HEK293 (cell line): ENCODE results near the gene PDXK.

ENCODE experiments used
- MYNN ChIP-seq: fragments of 450-650 bp; formaldehyde crosslinking; IDR thresholded peaks from 2 replicates; pipeline ENCODE4 v1.5.1; 2016; ENCODE audit warnings: missing biosample characterization, missing genetic modification characterization, borderline replicate concordance
- PATZ1 ChIP-seq: fragments of 450-650 bp; formaldehyde crosslinking; IDR thresholded peaks from 2 replicates; pipeline ENCODE4 v1.5.1; 2016; ENCODE audit warnings: missing biosample characterization, missing genetic modification characterization
- PBX3 ChIP-seq: sonication (generic); formaldehyde crosslinking; IDR thresholded peaks from 2 replicates; pipeline ENCODE4 v1.8.1; 2022; ENCODE audit warnings: mild to moderate bottlenecking, moderate library complexity, missing genetic modification reagents
- TSHZ1 ChIP-seq: fragments of 450-650 bp; formaldehyde crosslinking; IDR thresholded peaks from 2 replicates; pipeline ENCODE4 v1.5.1; 2016; ENCODE audit warnings: missing biosample characterization, missing genetic modification characterization, borderline replicate concordance
- ZBTB21 ChIP-seq: fragments of 450-650 bp; formaldehyde crosslinking; IDR thresholded peaks from 2 replicates; pipeline ENCODE4 v1.5.1; 2017; ENCODE audit warnings: missing biosample characterization, missing genetic modification characterization
- ZFP3 ChIP-seq: fragments of 450-650 bp; formaldehyde crosslinking; IDR thresholded peaks from 2 replicates; pipeline ENCODE4 v1.5.1; 2016; ENCODE audit warnings: low read depth, missing biosample characterization, missing genetic modification characterization
- ZNF132 ChIP-seq: fragments of 450-650 bp; formaldehyde crosslinking; IDR thresholded peaks from 2 replicates; pipeline ENCODE4 v1.5.1; 2017; ENCODE audit warnings: missing biosample characterization, missing genetic modification characterization, borderline replicate concordance
- ZNF174 ChIP-seq: fragments of 450-650 bp; formaldehyde crosslinking; IDR thresholded peaks from 2 replicates; pipeline ENCODE4 v1.5.0; 2017; ENCODE audit warnings: missing biosample characterization, mild to moderate bottlenecking, missing genetic modification characterization
- ZNF513 ChIP-seq: fragments of 450-650 bp; IDR thresholded peaks from 2 replicates; pipeline ENCODE4 v1.5.1; 2018; ENCODE audit warnings: missing biosample characterization, missing genetic modification characterization
- ZNF621 ChIP-seq: fragments of 450-650 bp; formaldehyde crosslinking; IDR thresholded peaks from 2 replicates; pipeline ENCODE4 v1.5.1; 2017; ENCODE audit warnings: missing biosample characterization, missing genetic modification characterization
- ZNF747 ChIP-seq: fragments of 450-650 bp; formaldehyde crosslinking; IDR thresholded peaks from 2 replicates; pipeline ENCODE4 v1.5.1; 2016; ENCODE audit warnings: missing biosample characterization, missing genetic modification characterization
- TF ChIP-seq, protein P1 (sequence below): fragments of 450-650 bp; formaldehyde crosslinking; IDR thresholded peaks from 2 replicates; pipeline ENCODE4 v1.5.1; 2016; ENCODE audit warnings: missing biosample characterization, missing genetic modification characterization
- TF ChIP-seq, protein P2 (sequence below): fragments of 450-650 bp; formaldehyde crosslinking; IDR thresholded peaks from 2 replicates; pipeline ENCODE4 v1.5.1; 2016; ENCODE audit warnings: missing biosample characterization, missing genetic modification characterization

DNA sequence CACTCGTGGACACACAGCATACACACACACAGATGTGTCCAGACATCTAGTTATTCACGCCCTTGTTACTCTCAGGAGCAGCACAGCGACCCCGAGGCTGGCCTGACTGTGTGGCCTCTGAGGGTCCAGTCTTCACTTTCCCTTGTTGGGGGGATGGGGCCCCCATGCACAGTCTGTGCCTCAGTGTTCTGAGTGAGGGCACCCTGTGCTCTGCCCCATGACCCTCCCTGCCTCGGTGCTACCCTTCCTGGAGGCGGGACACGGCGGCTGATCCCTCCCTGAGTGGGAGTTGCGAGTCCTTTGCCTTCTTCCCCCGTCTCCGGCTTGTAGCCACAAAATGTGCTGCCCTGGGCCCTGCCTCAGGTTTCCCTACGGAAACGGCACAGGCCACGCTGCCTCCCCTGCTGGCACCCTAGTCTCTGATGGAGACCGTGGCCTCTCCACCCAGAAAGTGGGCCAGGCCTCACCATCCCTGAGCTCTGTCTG, 48.6 kb downstream of the PDXK start:
- TF ChIP-seq, protein P1, sequence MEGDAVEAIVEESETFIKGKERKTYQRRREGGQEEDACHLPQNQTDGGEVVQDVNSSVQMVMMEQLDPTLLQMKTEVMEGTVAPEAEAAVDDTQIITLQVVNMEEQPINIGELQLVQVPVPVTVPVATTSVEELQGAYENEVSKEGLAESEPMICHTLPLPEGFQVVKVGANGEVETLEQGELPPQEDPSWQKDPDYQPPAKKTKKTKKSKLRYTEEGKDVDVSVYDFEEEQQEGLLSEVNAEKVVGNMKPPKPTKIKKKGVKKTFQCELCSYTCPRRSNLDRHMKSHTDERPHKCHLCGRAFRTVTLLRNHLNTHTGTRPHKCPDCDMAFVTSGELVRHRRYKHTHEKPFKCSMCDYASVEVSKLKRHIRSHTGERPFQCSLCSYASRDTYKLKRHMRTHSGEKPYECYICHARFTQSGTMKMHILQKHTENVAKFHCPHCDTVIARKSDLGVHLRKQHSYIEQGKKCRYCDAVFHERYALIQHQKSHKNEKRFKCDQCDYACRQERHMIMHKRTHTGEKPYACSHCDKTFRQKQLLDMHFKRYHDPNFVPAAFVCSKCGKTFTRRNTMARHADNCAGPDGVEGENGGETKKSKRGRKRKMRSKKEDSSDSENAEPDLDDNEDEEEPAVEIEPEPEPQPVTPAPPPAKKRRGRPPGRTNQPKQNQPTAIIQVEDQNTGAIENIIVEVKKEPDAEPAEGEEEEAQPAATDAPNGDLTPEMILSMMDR (tag by site-specific recombination): no peak
- TF ChIP-seq, protein P2, sequence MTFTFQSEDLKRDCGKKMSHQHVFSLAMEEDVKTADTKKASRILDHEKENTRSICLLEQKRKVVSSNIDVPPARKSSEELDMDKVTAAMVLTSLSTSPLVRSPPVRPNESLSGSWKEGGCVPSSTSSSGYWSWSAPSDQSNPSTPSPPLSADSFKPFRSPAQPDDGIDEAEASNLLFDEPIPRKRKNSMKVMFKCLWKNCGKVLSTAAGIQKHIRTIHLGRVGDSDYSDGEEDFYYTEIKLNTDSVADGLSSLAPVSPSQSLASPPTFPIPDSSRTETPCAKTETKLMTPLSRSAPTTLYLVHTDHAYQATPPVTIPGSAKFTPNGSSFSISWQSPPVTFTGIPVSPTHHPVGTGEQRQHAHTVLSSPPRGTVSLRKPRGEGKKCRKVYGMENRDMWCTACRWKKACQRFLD (tag by site-specific recombination): no peak
- TF ChIP-seq ZNF621 (tag by site-specific recombination) (no peak), PBX3 (CRISPR knock-in tag) (no peak), TSHZ1 (no peak), MYNN (tag by site-specific recombination) (no peak), ZNF132 (tag by site-specific recombination) (no peak), PATZ1 (tag by site-specific recombination) (no peak), ZNF747 (tag by site-specific recombination) (no peak), ZNF174 (tag by site-specific recombination) (no peak), ZFP3 (tag by site-specific recombination) (no peak), ZBTB21 (tag by site-specific recombination) (no peak), ZNF513 (tag by site-specific recombination) (no peak)
